ENCODE data around the gene MMP19.

GRCh38 chr12:55844961-55845360 is 2.2 kb upstream of the MMP19 start:
- TF ChIP-seq FOXP2 (optimal IDR thresholded peaks at IDR 0.05; ENCODE audit: borderline replicate concordance, extremely low read depth, extremely low read length, insufficient read depth) (no peak), POLR2AphosphoS5 (IDR thresholded peaks at IDR 0.05; ENCODE audit: low read depth, low read length) (no peak), TAF1 (IDR thresholded peaks at IDR 0.05; ENCODE audit: borderline replicate concordance, insufficient read depth, low read length) (no peak), REST (IDR thresholded peaks at IDR 0.05; ENCODE audit: insufficient read depth in 1 of 2, low read depth in 2 of 2, low read length in 2 of 2) (no peak)
